Measurements from ENCODE around the gene MNAT1. TPM values are rescaled to one million over a fixed set of nuclear protein-coding genes. Genes with fewer than 3 reads are reported as not detected.
A peak's percentile ranks its signal among the peaks of the same experiment; 100 is the strongest.

The MNAT1 gene
- total and polyA plus RNA-seq, 2 experiments from 2014 or later, result 34.4 to 60.9 TPM

DNA sequence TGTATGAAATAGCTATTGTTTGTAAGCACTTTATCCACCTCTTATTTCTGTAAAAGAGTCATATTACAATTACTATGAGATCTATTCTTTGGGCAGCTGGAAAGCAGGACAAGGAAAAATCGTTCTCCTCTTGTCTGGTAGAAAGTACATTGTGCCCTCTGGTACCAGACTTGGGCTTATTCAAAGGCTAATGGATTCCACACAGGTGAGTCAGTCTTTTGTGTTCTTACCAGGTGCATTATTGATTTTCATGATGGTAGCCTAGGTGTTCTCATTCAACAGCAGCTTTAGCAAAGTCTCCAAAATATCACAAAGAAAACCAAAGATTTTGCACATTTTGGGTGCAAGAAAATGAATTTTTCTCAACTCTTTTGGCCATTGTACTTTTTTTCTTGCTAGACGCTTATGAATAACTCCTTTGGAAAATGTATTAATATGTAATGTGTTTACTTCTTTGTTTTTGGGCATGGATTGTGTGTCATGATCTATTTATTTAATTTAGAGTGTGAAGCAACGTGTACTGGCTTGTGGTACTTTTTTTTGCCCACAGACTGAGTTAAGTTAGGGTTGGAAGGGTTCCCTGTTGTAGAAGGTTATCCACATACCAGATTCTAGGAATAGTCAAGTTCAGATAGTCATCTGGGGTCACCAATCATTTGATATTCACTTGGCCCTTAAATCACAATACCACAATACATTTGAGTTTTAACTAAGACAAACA is 26.2 kb downstream of the MNAT1 start:
- peaks cover 16% of the 10 kb centered on the region for H3K4me1 ChIP-seq (ENCODE audit: insufficient read depth)
- no peak overlapping the region for H3K4me3 ChIP-seq
- peak overlapping the region; percentile 5 for H3K27ac ChIP-seq
- no peaks in the 10 kb centered on the region for H3K9me3 ChIP-seq (ENCODE audit: low read depth)
- H3K9me2 ChIP-seq (replicated peaks; ENCODE audit: insufficient read depth), result no peaks in the 10 kb centered on the region
- no peak overlapping the region for H2AFZ ChIP-seq
- H3K79me2 ChIP-seq, result peaks cover 72% of the 10 kb centered on the region
- TF ChIP-seq EZH2phosphoT487 (IDR thresholded peaks at IDR 0.05; ENCODE audit: low read depth, severe bottlenecking, unreplicated experiment), result no peak
- TF ChIP-seq, protein P1, sequence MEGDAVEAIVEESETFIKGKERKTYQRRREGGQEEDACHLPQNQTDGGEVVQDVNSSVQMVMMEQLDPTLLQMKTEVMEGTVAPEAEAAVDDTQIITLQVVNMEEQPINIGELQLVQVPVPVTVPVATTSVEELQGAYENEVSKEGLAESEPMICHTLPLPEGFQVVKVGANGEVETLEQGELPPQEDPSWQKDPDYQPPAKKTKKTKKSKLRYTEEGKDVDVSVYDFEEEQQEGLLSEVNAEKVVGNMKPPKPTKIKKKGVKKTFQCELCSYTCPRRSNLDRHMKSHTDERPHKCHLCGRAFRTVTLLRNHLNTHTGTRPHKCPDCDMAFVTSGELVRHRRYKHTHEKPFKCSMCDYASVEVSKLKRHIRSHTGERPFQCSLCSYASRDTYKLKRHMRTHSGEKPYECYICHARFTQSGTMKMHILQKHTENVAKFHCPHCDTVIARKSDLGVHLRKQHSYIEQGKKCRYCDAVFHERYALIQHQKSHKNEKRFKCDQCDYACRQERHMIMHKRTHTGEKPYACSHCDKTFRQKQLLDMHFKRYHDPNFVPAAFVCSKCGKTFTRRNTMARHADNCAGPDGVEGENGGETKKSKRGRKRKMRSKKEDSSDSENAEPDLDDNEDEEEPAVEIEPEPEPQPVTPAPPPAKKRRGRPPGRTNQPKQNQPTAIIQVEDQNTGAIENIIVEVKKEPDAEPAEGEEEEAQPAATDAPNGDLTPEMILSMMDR (IDR thresholded peaks at IDR 0.05; ENCODE audit: poor library complexity), result no peak
- TF ChIP-seq EZH2 (IDR thresholded peaks at IDR 0.05; ENCODE audit: borderline replicate concordance), result no peak
- no peaks in the 10 kb centered on the region for H3K36me3 ChIP-seq (replicated peaks; ENCODE audit: insufficient read depth, low read depth)
- peaks cover 5% of the 10 kb centered on the region for H4K20me1 ChIP-seq (ENCODE audit: insufficient read depth, poor library complexity, severe bottlenecking)
- 65% methylated on average over 3 of the region's 3 CpGs for WGBS (ENCODE audit: low lambda C conversion rate, missing lambda C conversion rate)
- no peaks in the 10 kb centered on the region for H3K27me3 ChIP-seq
- H3K4me2 ChIP-seq, result peak overlapping the region; percentile 32
- DNase-seq (ENCODE audit: low spot score), result peak; percentile 14

DNA sequence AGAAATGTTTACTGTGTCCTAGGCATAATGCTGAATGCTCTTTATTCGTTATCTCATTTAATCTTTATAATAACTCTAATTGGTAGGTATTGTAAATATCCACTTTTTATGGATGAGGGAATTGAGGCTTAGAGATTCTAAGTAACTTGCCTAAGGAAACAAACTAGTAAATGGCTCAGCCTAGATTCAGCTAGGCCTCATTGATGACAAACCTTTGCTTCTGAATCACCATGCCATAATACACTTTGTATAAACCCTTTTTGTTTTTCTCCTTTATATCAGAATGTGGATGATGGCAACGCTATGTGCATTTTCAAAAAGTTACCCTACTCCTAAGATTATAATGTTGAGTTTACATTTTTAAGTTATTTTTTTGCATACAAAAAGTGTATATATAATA is 34.0 kb downstream of the MNAT1 start:
- Histone ChIP-seq H3K9me3 (ENCODE audit: low read depth) (no peaks in the 10 kb centered on the region), H3K27ac (no peak overlapping the region), H3K27me3 (no peaks in the 10 kb centered on the region), H3K4me1 (ENCODE audit: insufficient read depth) (no peaks in the 10 kb centered on the region), H4K20me1 (ENCODE audit: insufficient read depth, poor library complexity, severe bottlenecking) (no peaks in the 10 kb centered on the region), H3K79me2 (peaks cover 79% of the 10 kb centered on the region), H3K9me2 (replicated peaks; ENCODE audit: insufficient read depth) (no peaks in the 10 kb centered on the region), H3K36me3 (replicated peaks; ENCODE audit: insufficient read depth, low read depth) (no peaks in the 10 kb centered on the region), H3K4me2 (no peak overlapping the region), H3K4me3 (no peak overlapping the region), H2AFZ (no peak overlapping the region)
- DNase-seq (ENCODE audit: low spot score), result no peak
- TF ChIP-seq, protein P1 (IDR thresholded peaks at IDR 0.05; ENCODE audit: poor library complexity), result no peak
- TF ChIP-seq EZH2 (IDR thresholded peaks at IDR 0.05; ENCODE audit: borderline replicate concordance), result no peak
- TF ChIP-seq EZH2phosphoT487 (IDR thresholded peaks at IDR 0.05; ENCODE audit: low read depth, severe bottlenecking, unreplicated experiment), result no peak
- WGBS (ENCODE audit: low lambda C conversion rate, missing lambda C conversion rate), result 83% methylated on average over 2 of the region's 2 CpGs

DNA sequence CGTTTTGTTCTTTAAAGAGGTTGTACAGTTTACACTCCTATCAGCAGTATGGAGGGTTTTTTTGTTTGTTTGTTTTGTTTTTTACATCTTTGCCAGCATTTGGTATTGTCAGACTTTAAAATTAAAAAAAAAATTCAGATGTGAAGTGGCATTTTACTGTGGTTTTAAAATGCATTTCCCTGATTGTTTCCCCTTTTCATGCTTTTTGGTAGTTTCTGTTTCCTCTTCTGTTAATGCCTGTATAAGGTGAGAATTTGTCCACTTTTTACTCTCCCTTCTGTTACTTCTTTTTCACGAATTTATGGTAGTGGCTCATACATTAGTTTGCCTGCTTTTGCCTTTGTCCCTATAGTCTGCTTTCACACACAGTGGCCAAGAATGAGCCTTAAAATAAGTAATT is 36.6 kb downstream of the MNAT1 start:
- no peak for TF ChIP-seq EZH2phosphoT487 (IDR thresholded peaks at IDR 0.05; ENCODE audit: low read depth, severe bottlenecking, unreplicated experiment)
- no peak for TF ChIP-seq EZH2 (IDR thresholded peaks at IDR 0.05; ENCODE audit: borderline replicate concordance)
- TF ChIP-seq, protein P1 (IDR thresholded peaks at IDR 0.05; ENCODE audit: poor library complexity), result no peak
- Histone ChIP-seq H3K9me2 (replicated peaks; ENCODE audit: insufficient read depth) (no peaks in the 10 kb centered on the region), H3K79me2 (peaks cover 81% of the 10 kb centered on the region), H3K27me3 (no peaks in the 10 kb centered on the region), H3K4me2 (no peak overlapping the region), H3K36me3 (replicated peaks; ENCODE audit: insufficient read depth, low read depth) (no peaks in the 10 kb centered on the region), H3K4me3 (no peak overlapping the region), H3K9me3 (ENCODE audit: low read depth) (no peaks in the 10 kb centered on the region), H4K20me1 (ENCODE audit: insufficient read depth, poor library complexity, severe bottlenecking) (no peaks in the 10 kb centered on the region), H3K4me1 (ENCODE audit: insufficient read depth) (no peaks in the 10 kb centered on the region), H3K27ac (no peak overlapping the region), H2AFZ (no peak overlapping the region)
- DNase-seq (ENCODE audit: low spot score), result no peak
- WGBS (ENCODE audit: low lambda C conversion rate, missing lambda C conversion rate), result 48% methylated on average over 2 of the region's 2 CpGs

All from hepatocyte (in vitro differentiated cells).